K562 (cell line): ENCODE results near the gene STX19. TPM values are rescaled to one million over a fixed set of nuclear protein-coding genes. Genes with fewer than 3 reads are reported as not detected.

Experiments used
- ASH1L ChIP-seq: fragments of 450-650 bp; IDR thresholded peaks from 2 replicates; pipeline ENCODE4 v1.6.1; 2018; ENCODE audit warnings: borderline replicate concordance, mild to moderate bottlenecking, low read depth; ENCODE audit not compliant: partially characterized antibody
- C11orf30 ChIP-seq: fragments of 450-650 bp; IDR thresholded peaks from 2 replicates; pipeline ENCODE4 v1.6.1; 2016; ENCODE audit warnings: low read depth, mild to moderate bottlenecking
- DEAF1 ChIP-seq: fragments of 450-650 bp; formaldehyde crosslinking; IDR thresholded peaks from 2 replicates; pipeline ENCODE4 v1.4.0; 2020; ENCODE audit warnings: mild to moderate bottlenecking, moderate library complexity
- HDAC1 ChIP-seq, 2 experiments: fragments of 450-650 bp; IDR thresholded peaks; 2 replicates each; pipeline ENCODE4 v1.6.1; 2016 to 2017; ENCODE audit warnings: inconsistent platforms in 1 of 2, mild to moderate bottlenecking in 1 of 2, moderate library complexity in 1 of 2
- KDM5B ChIP-seq: fragments of 200-600 bp; sonication (generic); IDR thresholded peaks from 2 replicates; pipeline ENCODE4 v1.6.1; 2012; ENCODE audit warnings: low read depth, mild to moderate bottlenecking, moderate library complexity, low read length, control low read depth, inconsistent platforms; ENCODE audit not compliant: insufficient replicate concordance
- PHF20 ChIP-seq: fragments of 450-650 bp; IDR thresholded peaks from 2 replicates; pipeline ENCODE4 v1.6.1; 2018; ENCODE audit not compliant: partially characterized antibody
- PKNOX1 ChIP-seq: fragments of 450-650 bp; IDR thresholded peaks from 2 replicates; pipeline ENCODE4 v1.6.1; 2016
- SAFB ChIP-seq: fragments of 200-400 bp; formaldehyde crosslinking; IDR thresholded peaks from 2 replicates; pipeline ENCODE4 v1.6.1; 2017; ENCODE audit warnings: low read depth, low read length, borderline replicate concordance
- SRSF7 ChIP-seq: fragments of 200-400 bp; formaldehyde crosslinking; optimal IDR thresholded peaks from 2 replicates; pipeline ENCODE3; 2017; ENCODE audit warnings: mild to moderate bottlenecking, low read depth, low read length
- TRIM25 ChIP-seq: fragments of 450-650 bp; IDR thresholded peaks from 2 replicates; pipeline ENCODE4 v1.7.0; 2016; ENCODE audit warnings: borderline replicate concordance
- USF1 ChIP-seq: sonication (generic); formaldehyde crosslinking; IDR thresholded peaks from 2 replicates; pipeline ENCODE4 v1.9.0; 2022; ENCODE audit warnings: mild to moderate bottlenecking, missing genetic modification reagents
- ZKSCAN3 ChIP-seq: fragments of 250-450 bp; sonication (Bioruptor Pico); IDR thresholded peaks from 2 replicates; pipeline ENCODE4 v1.4.0; 2020
- ZNF140 ChIP-seq: fragments of 250-450 bp; sonication (Bioruptor Pico); IDR thresholded peaks from 2 replicates; pipeline ENCODE4 v1.8.0; 2021; ENCODE audit warnings: moderate library complexity, mild to moderate bottlenecking, inconsistent platforms
- ZNF232 ChIP-seq: sonication (generic); formaldehyde crosslinking; IDR thresholded peaks from 2 replicates; pipeline ENCODE4 v1.8.0; 2022; ENCODE audit warnings: mild to moderate bottlenecking, missing genetic modification reagents
- ZNF354B ChIP-seq: fragments of 250-450 bp; sonication (Bioruptor Pico); IDR thresholded peaks from 2 replicates; pipeline ENCODE4 v1.4.0; 2020
- ZNF644 ChIP-seq: fragments of 200-800 bp; sonication (Bioruptor generic); IDR thresholded peaks from 2 replicates; pipeline ENCODE4 v1.6.1; 2016; ENCODE audit warnings: low read depth, missing genetic modification characterization, missing compliant biosample characterization
- ZNF76 ChIP-seq: fragments of 250-450 bp; sonication (Bioruptor Pico); IDR thresholded peaks from 2 replicates; pipeline ENCODE4 v1.4.0; 2020; ENCODE audit warnings: mild to moderate bottlenecking, moderate library complexity, borderline replicate concordance
- polyA plus RNA-seq, 8 experiments: library from polyadenylated mRNA; depleted of rRNA in 4 of 8; stranded (reverse) in 5 of 8; unstranded in 3 of 8; fragments of >200 nt; fragmentation: Nextera tagmentation in 2 of 8; fragmentation: Illumina TruSeq in 1 of 8; extraction: Ambion mirVana in 2 of 8; extraction: Trizol in 1 of 8; gene quantifications; 2 replicates each; pipeline versions ENCODE4 v1.2.1 to v1.2.3, GENCODE V29; 2011 to 2014; ENCODE audit warnings: inconsistent platforms in 1 of 8, missing spikeins in 1 of 8
- total RNA-seq, 7 experiments: library from RNA; depleted of rRNA in 6 of 7; stranded (reverse); fragments of >200 nt in 6 of 7; fragmentation: Illumina TruSeq in 2 of 7; extraction: Trizol in 2 of 7; gene quantifications; 2 replicates each; pipeline versions ENCODE4 v1.2.1 to v1.2.3, GENCODE V29; 2011 to 2021; ENCODE audit warnings: low replicate concordance in 1 of 7
- TF ChIP-seq, protein P1 (sequence below): IDR thresholded peaks from 2 replicates; pipeline ENCODE4 v1.6.1; 2014; ENCODE audit warnings: antibody characterized with exemption
- TF ChIP-seq, protein P2 (sequence below): fragments of 450-650 bp; conservative IDR thresholded peaks from 2 replicates; pipeline ENCODE4 v1.6.1; 2016; ENCODE audit warnings: missing genetic modification characterization, low read depth, mild to moderate bottlenecking, control low read depth, missing compliant biosample characterization

Gene STX19
- total and polyA plus RNA-seq, 9 of the 15 experiments (the other 6 are each of a cell fraction or from before 2014, with no cell fraction given): 0.04 TPM; not detected in 8

GRCh38 chr3:94062513-94063404, 34.4 kb upstream of the STX19 start, which contains the start of the genes DHFR2 and NSUN3 (continued):
- TF ChIP-seq PHF20 (peak; percentile 58), ZNF140 (CRISPR knock-in tag) (no peak), C11orf30 (peak; percentile 84), SRSF7 (no peak), DEAF1 (CRISPR knock-in tag) (no peak), HDAC1 (IDR thresholded peaks at IDR 0.05) (peak in 1 of 2 experiments; percentile 44; a peak in 2 of 4 replicates), PKNOX1 (no peak), USF1 (no peak), ZNF354B (CRISPR knock-in tag) (no peak), ZNF232 (CRISPR knock-in tag) (no peak), ZNF644 (tag) (no peak), ZNF76 (CRISPR knock-in tag) (no peak), KDM5B (peak; percentile 62), SAFB (no peak), ASH1L (peak; percentile 81), ZKSCAN3 (CRISPR knock-in tag) (no peak), TRIM25 (no peak)
- TF ChIP-seq, protein P1, sequence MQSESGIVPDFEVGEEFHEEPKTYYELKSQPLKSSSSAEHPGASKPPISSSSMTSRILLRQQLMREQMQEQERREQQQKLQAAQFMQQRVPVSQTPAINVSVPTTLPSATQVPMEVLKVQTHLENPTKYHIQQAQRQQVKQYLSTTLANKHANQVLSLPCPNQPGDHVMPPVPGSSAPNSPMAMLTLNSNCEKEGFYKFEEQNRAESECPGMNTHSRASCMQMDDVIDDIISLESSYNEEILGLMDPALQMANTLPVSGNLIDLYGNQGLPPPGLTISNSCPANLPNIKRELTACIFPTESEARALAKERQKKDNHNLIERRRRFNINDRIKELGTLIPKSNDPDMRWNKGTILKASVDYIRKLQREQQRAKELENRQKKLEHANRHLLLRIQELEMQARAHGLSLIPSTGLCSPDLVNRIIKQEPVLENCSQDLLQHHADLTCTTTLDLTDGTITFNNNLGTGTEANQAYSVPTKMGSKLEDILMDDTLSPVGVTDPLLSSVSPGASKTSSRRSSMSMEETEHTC: no peak
- TF ChIP-seq, protein P2, sequence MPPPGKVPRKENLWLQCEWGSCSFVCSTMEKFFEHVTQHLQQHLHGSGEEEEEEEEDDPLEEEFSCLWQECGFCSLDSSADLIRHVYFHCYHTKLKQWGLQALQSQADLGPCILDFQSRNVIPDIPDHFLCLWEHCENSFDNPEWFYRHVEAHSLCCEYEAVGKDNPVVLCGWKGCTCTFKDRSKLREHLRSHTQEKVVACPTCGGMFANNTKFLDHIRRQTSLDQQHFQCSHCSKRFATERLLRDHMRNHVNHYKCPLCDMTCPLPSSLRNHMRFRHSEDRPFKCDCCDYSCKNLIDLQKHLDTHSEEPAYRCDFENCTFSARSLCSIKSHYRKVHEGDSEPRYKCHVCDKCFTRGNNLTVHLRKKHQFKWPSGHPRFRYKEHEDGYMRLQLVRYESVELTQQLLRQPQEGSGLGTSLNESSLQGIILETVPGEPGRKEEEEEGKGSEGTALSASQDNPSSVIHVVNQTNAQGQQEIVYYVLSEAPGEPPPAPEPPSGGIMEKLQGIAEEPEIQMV (tag): no peak
